Colonic mucosa (tissue), 4 donors: ENCODE results near the gene CARNS1. TPM values are rescaled to one million over a fixed set of nuclear protein-coding genes. Genes with fewer than 3 reads are reported as not detected.

Source experiments
- DNase-seq: peaks from one replicate; pipeline ENCODE4 v3.0.0-alpha.2; 2020
- H3K27ac ChIP-seq: fragments of 200-600 bp; one replicate; pipeline ENCODE4 v1.8.0; 2021
- H3K27me3 ChIP-seq: fragments of 200-600 bp; one replicate; pipeline ENCODE4 v1.8.0; 2021
- H3K36me3 ChIP-seq: fragments of 200-600 bp; one replicate; pipeline ENCODE4 v1.8.0; 2021
- H3K4me1 ChIP-seq: fragments of 200-600 bp; one replicate; pipeline ENCODE4 v1.8.0; 2021; ENCODE audit warnings: mild to moderate bottlenecking
- H3K4me3 ChIP-seq: fragments of 200-600 bp; one replicate; pipeline ENCODE4 v1.8.0; 2021
- H3K9ac ChIP-seq, 2 donors: one replicate each; pipeline ENCODE4 v1.7.0; 2013; ENCODE audit warnings: control low read depth in 2 of 2, low read depth in 2 of 2, low read length in 2 of 2
- H3K9me3 ChIP-seq: fragments of 200-600 bp; one replicate; pipeline ENCODE4 v1.8.0; 2021
- intact Hi-C: fragments of 100-400 bp; cut with DNase I; formaldehyde crosslinking; loops from one replicate; pipeline ENCODE4 v1.14.1; 2022
- total RNA-seq, 2 donors: library from RNA; stranded (reverse); fragmentation: NEBNext Ultra II Directional in 1 of 2; extraction: Animal tissue kit (Norgen Biotek cat#: 25700) in 1 of 2; gene quantifications; one replicate each; pipeline ENCODE4 v1.2.1, GENCODE V29; 2021
- TF ChIP-seq, protein P1 (sequence below): fragments of 200-600 bp; IDR thresholded peaks from one replicate; pipeline ENCODE4 v1.8.0; 2022; ENCODE audit warnings: antibody characterized with exemption, mild to moderate bottlenecking
- donor health status: healthy.
- donor health status: DM: no; HTN: no; CAD: no.
- donor health status: DM: no; HTN: no; CAD: no.

Gene CARNS1
- total RNA-seq, 2 donors from 2014 or later: 0.20 to 0.32 TPM

- Histone ChIP-seq H3K4me1 (no peaks in the 10 kb centered on the region), H3K9me3 (no peaks in the 10 kb centered on the region), H3K9ac (no peak overlapping the region), H3K36me3 (no peaks in the 10 kb centered on the region), H3K27ac (no peak overlapping the region), H3K27me3 (no peaks in the 10 kb centered on the region), H3K4me3 (no peak overlapping the region)
- intact Hi-C loops: no loop called here
- TF ChIP-seq, protein P1, sequence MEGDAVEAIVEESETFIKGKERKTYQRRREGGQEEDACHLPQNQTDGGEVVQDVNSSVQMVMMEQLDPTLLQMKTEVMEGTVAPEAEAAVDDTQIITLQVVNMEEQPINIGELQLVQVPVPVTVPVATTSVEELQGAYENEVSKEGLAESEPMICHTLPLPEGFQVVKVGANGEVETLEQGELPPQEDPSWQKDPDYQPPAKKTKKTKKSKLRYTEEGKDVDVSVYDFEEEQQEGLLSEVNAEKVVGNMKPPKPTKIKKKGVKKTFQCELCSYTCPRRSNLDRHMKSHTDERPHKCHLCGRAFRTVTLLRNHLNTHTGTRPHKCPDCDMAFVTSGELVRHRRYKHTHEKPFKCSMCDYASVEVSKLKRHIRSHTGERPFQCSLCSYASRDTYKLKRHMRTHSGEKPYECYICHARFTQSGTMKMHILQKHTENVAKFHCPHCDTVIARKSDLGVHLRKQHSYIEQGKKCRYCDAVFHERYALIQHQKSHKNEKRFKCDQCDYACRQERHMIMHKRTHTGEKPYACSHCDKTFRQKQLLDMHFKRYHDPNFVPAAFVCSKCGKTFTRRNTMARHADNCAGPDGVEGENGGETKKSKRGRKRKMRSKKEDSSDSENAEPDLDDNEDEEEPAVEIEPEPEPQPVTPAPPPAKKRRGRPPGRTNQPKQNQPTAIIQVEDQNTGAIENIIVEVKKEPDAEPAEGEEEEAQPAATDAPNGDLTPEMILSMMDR: no peak
- no peak for DNase-seq
Observed at GRCh38 chr11:67412495-67413179, 2.8 kb upstream of the CARNS1 start.

- H3K27ac ChIP-seq: no peak overlapping the region
- no peaks in the 10 kb centered on the region for H3K9me3 ChIP-seq
- H3K4me1 ChIP-seq: no peaks in the 10 kb centered on the region
- no peak overlapping the region for H3K4me3 ChIP-seq
- H3K9ac ChIP-seq: no peak overlapping the region
- TF ChIP-seq, protein P1: no peak
- DNase-seq: no peak
- intact Hi-C loops: no loop called here
- H3K27me3 ChIP-seq: no peaks in the 10 kb centered on the region
- no peaks in the 10 kb centered on the region for H3K36me3 ChIP-seq
Observed at GRCh38 chr11:67413266-67413849, 2.1 kb upstream of the CARNS1 start.

GRCh38 chr11:67416416-67417335, 1.2 kb downstream of the CARNS1 start:
- Histone ChIP-seq H3K27ac (no peak overlapping the region), H3K36me3 (no peaks in the 10 kb centered on the region), H3K4me1 (no peaks in the 10 kb centered on the region), H3K27me3 (no peaks in the 10 kb centered on the region), H3K9ac (no peak overlapping the region), H3K4me3 (no peak overlapping the region), H3K9me3 (no peaks in the 10 kb centered on the region)
- intact Hi-C loops: no loop called here
- no peak for DNase-seq
- TF ChIP-seq, protein P1: no peak

DNA sequence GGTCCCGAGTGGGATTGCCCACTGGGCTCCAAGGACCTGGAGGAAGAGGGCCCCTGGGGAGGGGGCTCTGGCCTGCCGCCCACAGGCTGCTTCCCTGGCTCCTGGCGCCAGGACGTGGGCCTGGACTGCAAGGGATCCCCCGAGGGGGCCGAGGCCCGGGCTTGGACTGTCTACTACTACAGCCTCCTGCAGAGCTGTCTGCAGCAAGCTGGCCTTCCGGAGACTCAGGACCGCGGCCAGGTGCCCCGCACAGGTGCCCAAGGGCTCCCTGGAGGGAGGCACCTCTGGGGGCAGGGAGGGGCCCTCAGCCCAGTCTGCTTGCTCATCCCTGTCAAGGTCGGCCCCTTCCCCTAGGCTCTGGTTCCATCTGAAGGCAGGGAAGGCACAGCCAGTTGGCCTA, 1.9 kb downstream of the CARNS1 start:
- Histone ChIP-seq H3K9ac (no peak overlapping the region), H3K27ac (no peak overlapping the region)

More for the DNA sequence above, 1.9 kb downstream of the CARNS1 start:
- H3K9me3 ChIP-seq: no peaks in the 10 kb centered on the region
- TF ChIP-seq, protein P1: no peak
- no peaks in the 10 kb centered on the region for H3K36me3 ChIP-seq
- DNase-seq: no peak
- intact Hi-C loops: no loop called here
- H3K4me3 ChIP-seq: no peak overlapping the region
- no peaks in the 10 kb centered on the region for H3K4me1 ChIP-seq
- no peaks in the 10 kb centered on the region for H3K27me3 ChIP-seq
